ENCODE results near the gene QDPR. TPM values are rescaled to one million over a fixed set of nuclear protein-coding genes. Genes with fewer than 3 reads are reported as not detected.

The QDPR gene
- total RNA-seq, 1 experiment from 2014 or later = 39.5 TPM

DNA sequence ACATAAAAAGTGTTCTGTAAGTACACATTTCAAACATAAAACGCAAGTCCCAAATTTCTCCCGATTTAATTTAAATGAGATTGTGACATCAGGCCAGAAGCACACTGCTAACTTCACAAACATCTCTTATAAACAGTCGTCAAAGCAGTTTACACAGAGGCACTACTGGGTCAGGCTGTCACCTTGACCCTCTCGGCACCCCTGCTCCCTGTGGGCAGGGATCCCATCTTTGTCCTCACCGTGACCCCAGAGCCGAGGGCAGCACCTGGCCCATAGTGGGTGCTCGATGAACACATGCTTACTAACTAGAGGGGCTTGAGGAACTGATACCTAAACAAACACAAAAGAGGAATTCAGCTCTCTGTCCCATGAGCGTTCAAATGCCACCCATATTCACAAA, 22.2 kb downstream of the QDPR start:
- Histone ChIP-seq H3K9me3 (ENCODE audit: control insufficient read depth in 1 of 2, insufficient read depth in 1 of 2, low read depth in 1 of 2, low read length in 2 of 2) (no peaks in the 10 kb centered on the region), H3K4me3 (replicated peaks in 1 of 2; ENCODE audit: low read depth in 1 of 2, low read length in 2 of 2) (no peak overlapping the region), H3K4me1 (ENCODE audit: control insufficient read depth in 1 of 2, insufficient read depth in 2 of 2, low read length in 2 of 2) (peaks cover 0 to 8% of the 10 kb centered on the region in 2 experiments; a peak in 1 of 4 replicates), H3K27me3 (ENCODE audit: insufficient read depth, low read length) (no peaks in the 10 kb centered on the region), H3K27ac (ENCODE audit: low read depth, low read length) (no peak overlapping the region), H3K9ac (ENCODE audit: low read length) (no peak overlapping the region), H3K79me2 (ENCODE audit: insufficient read depth, low read length) (peaks cover 16% of the 10 kb centered on the region; the same call in 1 of the 2 replicates), H4K20me1 (ENCODE audit: insufficient read depth) (no peaks in the 10 kb centered on the region; the same call in 1 of the 2 replicates), H3K4me2 (ENCODE audit: low read length) (no peak overlapping the region), H3K36me3 (ENCODE audit: control insufficient read depth in 1 of 2, insufficient read depth in 2 of 2, low read length in 2 of 2) (peaks cover 20 to 27% of the 10 kb centered on the region in 2 experiments), H3K9me2 (ENCODE audit: insufficient read depth) (no peaks in the 10 kb centered on the region), H2AFZ (ENCODE audit: low read depth, low read length, poor library complexity, severe bottlenecking) (no peak overlapping the region)
- ATAC-seq = no peak
- intact Hi-C loops (cut with micrococcal nuclease) = no loop called here
- no peak for DNase-seq (ENCODE audit: low read depth, low spot score)
- RAD21 ChIA-PET (ENCODE audit: low non-redundant PET in 1 of 2, low total read pairs in 2 of 2, uncharacterized antibody in 2 of 2, unreplicated experiment in 2 of 2) = no interaction called here
- POLR2A ChIA-PET = no interaction called here
- no peak for TF ChIP-seq POLR2A (IDR thresholded peaks at IDR 0.05; ENCODE audit: borderline replicate concordance, extremely low read depth, insufficient read depth, insufficient read length)
- no peak for TF ChIP-seq POLR2AphosphoS5 (IDR thresholded peaks at IDR 0.05; ENCODE audit: low read depth, low read length)
- CTCF ChIA-PET = no interaction called here
- no TSS peak for BruUV-seq (replicated peaks)

- TF ChIP-seq CEBPB (IDR thresholded peaks at IDR 0.05; ENCODE audit: low read depth) (no peak), JUND (IDR thresholded peaks at IDR 0.05) (no peak), EZH2phosphoT487 (IDR thresholded peaks at IDR 0.05; ENCODE audit: borderline replicate concordance) (no peak)
- Histone ChIP-seq H3K4me2 (ENCODE audit: low read length) (no peak overlapping the region), H3K79me2 (ENCODE audit: insufficient read depth, low read length) (peaks cover 16% of the 10 kb centered on the region; the same call in 1 of the 2 replicates), H3K4me3 (replicated peaks in 1 of 2; ENCODE audit: low read depth in 1 of 2, low read length in 2 of 2) (no peak overlapping the region), H3K9ac (ENCODE audit: low read length) (no peak overlapping the region), H4K20me1 (ENCODE audit: insufficient read depth) (no peaks in the 10 kb centered on the region), H3K27ac (ENCODE audit: low read depth, low read length) (no peak overlapping the region), H3K9me2 (ENCODE audit: insufficient read depth) (no peaks in the 10 kb centered on the region), H3K9me3 (ENCODE audit: control insufficient read depth in 1 of 2, insufficient read depth in 1 of 2, low read depth in 1 of 2, low read length in 2 of 2) (no peaks in the 10 kb centered on the region), H3K36me3 (ENCODE audit: control insufficient read depth in 1 of 2, insufficient read depth in 2 of 2, low read length in 2 of 2) (peaks cover 20 to 26% of the 10 kb centered on the region in 2 experiments), H3K27me3 (ENCODE audit: insufficient read depth, low read length) (no peaks in the 10 kb centered on the region), H2AFZ (ENCODE audit: low read depth, low read length, poor library complexity, severe bottlenecking) (no peak overlapping the region), H3K4me1 (ENCODE audit: control insufficient read depth in 1 of 2, insufficient read depth in 2 of 2, low read length in 2 of 2) (peaks cover 0 to 2% of the 10 kb centered on the region in 2 experiments; a peak in 1 of 4 replicates)
- ChIA-PET RAD21 (ENCODE audit: low non-redundant PET in 1 of 2, low total read pairs in 2 of 2, uncharacterized antibody in 2 of 2, unreplicated experiment in 2 of 2) (no interaction called here), POLR2A (no interaction called here), CTCF (no interaction called here)
- ATAC-seq (no peak), DNase-seq (ENCODE audit: low read depth, low spot score) (no peak)
- intact Hi-C loops (cut with micrococcal nuclease) = no loop called here
- no TSS peak for BruUV-seq (replicated peaks)
These were observed 22.8 kb downstream of the QDPR start for GRCh38 chr4:17489123-17489522.
